SU-DHL-6 (cell line): ENCODE data around the gene DCD.

Source experiments
- EZH2phosphoT487 ChIP-seq: fragments of 200-600 bp; sonication (generic), shearing (Covaris generic); conservative IDR thresholded peaks from 2 replicates; pipeline ENCODE4 v1.6.1; 2018; ENCODE audit warnings: mild to moderate bottlenecking, antibody characterized with exemption, low read length, moderate library complexity, mixed read lengths
- TF ChIP-seq, protein P1 (sequence below): fragments of 200-600 bp; sonication (generic); IDR thresholded peaks from one replicate; pipeline ENCODE4 v1.5.1; 2017; ENCODE audit warnings: antibody characterized with exemption, mild to moderate bottlenecking, low read length, moderate library complexity; ENCODE audit not compliant: insufficient read depth, poor library complexity, severe bottlenecking

DNA sequence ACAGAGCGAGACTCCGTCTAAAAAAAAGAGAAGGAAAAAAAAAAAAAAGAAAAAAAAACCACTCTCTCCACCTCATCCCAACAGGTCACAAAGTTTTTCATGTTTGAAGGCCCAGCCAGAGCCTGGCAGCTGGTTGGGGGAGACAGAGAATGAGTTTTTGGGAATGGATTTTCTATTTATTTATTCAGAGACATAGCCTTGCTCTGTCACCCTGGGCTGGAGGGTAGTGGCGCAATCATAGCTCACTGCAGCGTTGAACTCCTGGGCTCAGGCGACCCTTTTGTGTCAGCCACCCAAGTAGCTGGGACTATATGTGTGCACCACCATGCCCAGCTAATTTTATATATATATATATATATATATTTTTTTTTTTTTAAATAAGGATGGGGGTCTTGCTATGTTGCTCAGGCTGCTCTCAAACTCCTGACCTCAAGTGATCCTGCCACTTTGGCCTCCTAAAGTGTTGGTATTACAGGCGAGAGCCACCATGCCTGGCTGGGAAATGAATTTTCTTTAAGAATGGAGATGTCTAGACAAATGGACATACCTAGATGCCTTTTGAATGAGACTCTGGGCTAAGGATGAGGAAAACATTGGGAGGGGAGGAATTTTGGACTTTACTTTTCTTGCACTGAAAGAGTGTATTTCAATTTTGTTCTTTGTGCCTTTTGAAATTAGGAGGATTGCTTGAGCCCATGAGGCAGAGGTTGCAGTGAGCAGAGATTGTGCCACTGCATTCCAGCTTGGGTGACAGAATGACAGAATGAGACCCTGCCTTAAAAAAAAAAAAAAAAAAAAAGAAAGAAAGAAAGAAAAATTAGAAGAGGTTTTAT lies 42.8 kb downstream of the DCD start:
- TF ChIP-seq, protein P1, sequence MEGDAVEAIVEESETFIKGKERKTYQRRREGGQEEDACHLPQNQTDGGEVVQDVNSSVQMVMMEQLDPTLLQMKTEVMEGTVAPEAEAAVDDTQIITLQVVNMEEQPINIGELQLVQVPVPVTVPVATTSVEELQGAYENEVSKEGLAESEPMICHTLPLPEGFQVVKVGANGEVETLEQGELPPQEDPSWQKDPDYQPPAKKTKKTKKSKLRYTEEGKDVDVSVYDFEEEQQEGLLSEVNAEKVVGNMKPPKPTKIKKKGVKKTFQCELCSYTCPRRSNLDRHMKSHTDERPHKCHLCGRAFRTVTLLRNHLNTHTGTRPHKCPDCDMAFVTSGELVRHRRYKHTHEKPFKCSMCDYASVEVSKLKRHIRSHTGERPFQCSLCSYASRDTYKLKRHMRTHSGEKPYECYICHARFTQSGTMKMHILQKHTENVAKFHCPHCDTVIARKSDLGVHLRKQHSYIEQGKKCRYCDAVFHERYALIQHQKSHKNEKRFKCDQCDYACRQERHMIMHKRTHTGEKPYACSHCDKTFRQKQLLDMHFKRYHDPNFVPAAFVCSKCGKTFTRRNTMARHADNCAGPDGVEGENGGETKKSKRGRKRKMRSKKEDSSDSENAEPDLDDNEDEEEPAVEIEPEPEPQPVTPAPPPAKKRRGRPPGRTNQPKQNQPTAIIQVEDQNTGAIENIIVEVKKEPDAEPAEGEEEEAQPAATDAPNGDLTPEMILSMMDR, result no peak
- TF ChIP-seq EZH2phosphoT487, result no peak
